ENCODE measurements around the gene CORO6.

- TF ChIP-seq CTCF (IDR thresholded peaks at IDR 0.05) (no peak), POLR2A (IDR thresholded peaks at IDR 0.05) (no peak)
Measured at GRCh38 chr17:29649359-29649758, 26.6 kb upstream of the CORO6 start.

Data from transverse colon (tissue), 3 donors.